Measurements from ENCODE around the gene SERPINA10.
"Not testable (repeated sequence)": the region's sequence is repeated elsewhere in the genome, so short reads cannot be mapped to it uniquely, and the experiment has no call there.

DNA sequence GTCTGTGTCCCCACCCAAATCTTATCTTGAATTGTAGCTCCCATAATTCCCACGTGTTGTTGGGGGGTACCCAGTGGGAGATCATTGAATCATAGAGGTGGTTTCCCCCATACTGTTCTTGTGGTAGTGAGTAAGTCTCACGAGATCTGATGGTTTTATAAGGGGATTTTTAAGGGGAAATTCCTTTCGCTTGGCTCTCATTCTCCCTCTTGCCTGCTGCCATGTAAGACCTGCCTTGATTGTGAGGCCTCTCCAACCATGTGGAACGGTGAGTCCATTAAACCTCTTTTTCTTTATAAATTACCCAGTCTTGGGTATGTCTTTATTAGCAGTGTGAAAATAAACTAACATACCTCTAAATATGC, 3.1 kb upstream of the SERPINA10 start:
- not testable (repeated sequence) for TF ChIP-seq POLR2A, TAF1, POLR2AphosphoS5, SPI1, POU2F2 (IDR thresholded peaks at IDR 0.05; ENCODE audit: low read depth, low read length)

All from GM12891 (cell line).